Stomach (tissue), 4 donors: ENCODE data around the gene SH3PXD2A.

Source experiments
- CTCF ChIP-seq, 7 experiments: fragments of 450-650 bp in 4 of 7; fragments of 200-600 bp in 3 of 7; sonication (generic) in 3 of 7; IDR thresholded peaks; one replicate each; pipeline ENCODE4 v1.5.1; 2016 to 2019; ENCODE audit warnings: antibody characterized with exemption in 7 of 7, control low read depth in 2 of 7, mild to moderate bottlenecking in 1 of 7
- POLR2A ChIP-seq, 4 donors: fragments of 450-650 bp; IDR thresholded peaks; one replicate each; pipeline ENCODE4 v1.6.1; 2016; ENCODE audit warnings: antibody characterized with exemption in 4 of 4, control low read depth in 2 of 4, mild to moderate bottlenecking in 1 of 4, moderate library complexity in 1 of 4
- POLR2AphosphoS5 ChIP-seq, 3 donors: sonication (generic); formaldehyde crosslinking; IDR thresholded peaks; one replicate each; pipeline ENCODE4 v1.6.1; 2016; ENCODE audit warnings: antibody characterized with exemption in 3 of 3

GRCh38 chr10:103836273-103836672 is 19.1 kb downstream of the SH3PXD2A start:
- no peak for TF ChIP-seq CTCF (IDR thresholded peaks at IDR 0.05)
- TF ChIP-seq POLR2AphosphoS5 (IDR thresholded peaks at IDR 0.05) = no peak
- no peak for TF ChIP-seq POLR2A (IDR thresholded peaks at IDR 0.05)
